ENCODE data around the gene GSKIP.

GSKIP gene

GRCh38 chr14:96418075-96418474, 54.7 kb downstream of the GSKIP start:
- no peak for DNase-seq (ENCODE audit: low spot score)

GRCh38 chr14:96421236-96421635, 57.9 kb downstream of the GSKIP start:
- DNase-seq (ENCODE audit: low spot score), result no peak

- DNase-seq (ENCODE audit: low spot score), result no peak
Measured at GRCh38 chr14:96422992-96423391, 59.7 kb downstream of the GSKIP start.

- DNase-seq (ENCODE audit: low spot score), result no peak
Measured at GRCh38 chr14:96423446-96424108, 60.3 kb downstream of the GSKIP start.

GRCh38 chr14:96424109-96424989, 61.0 kb downstream of the GSKIP start:
- DNase-seq (ENCODE audit: low spot score), result peak; percentile 77

- no peak for DNase-seq (ENCODE audit: low spot score)
Measured at GRCh38 chr14:96434040-96434439, 70.7 kb downstream of the GSKIP start.
